GM06990 (cell line): ENCODE data around the gene TNFRSF12A.
"Not testable (repeated sequence)": the region's sequence is repeated elsewhere in the genome, so short reads cannot be mapped to it uniquely, and the experiment has no call there.

Experiments used
- DNase-seq: peaks from one replicate; pipeline ENCODE4 v3.0.0-alpha.2; 2011; ENCODE audit not compliant: insufficient read length; ENCODE audit errors: extremely low read depth
- H3K27me3 ChIP-seq: replicated peaks from 2 replicates; pipeline ENCODE4 v1.6.0; 2011; ENCODE audit warnings: low read length; ENCODE audit not compliant: control insufficient read depth, insufficient read depth
- H3K36me3 ChIP-seq: 2 replicates; pipeline ENCODE4 v1.5.1; 2011; ENCODE audit warnings: low read length; ENCODE audit not compliant: control insufficient read depth, insufficient read depth
- H3K4me3 ChIP-seq: replicated peaks from 2 replicates; pipeline ENCODE4 v1.5.1; 2011; ENCODE audit warnings: low read depth, mild to moderate bottlenecking, control low read depth, low read length
- TF ChIP-seq, protein P1 (sequence below): IDR thresholded peaks from 2 replicates; pipeline ENCODE4 v1.5.1; 2011; ENCODE audit warnings: low read length, control low read depth, mild to moderate bottlenecking, inconsistent platforms; ENCODE audit not compliant: insufficient read depth, poor library complexity, severe bottlenecking

The TNFRSF12A gene

DNA sequence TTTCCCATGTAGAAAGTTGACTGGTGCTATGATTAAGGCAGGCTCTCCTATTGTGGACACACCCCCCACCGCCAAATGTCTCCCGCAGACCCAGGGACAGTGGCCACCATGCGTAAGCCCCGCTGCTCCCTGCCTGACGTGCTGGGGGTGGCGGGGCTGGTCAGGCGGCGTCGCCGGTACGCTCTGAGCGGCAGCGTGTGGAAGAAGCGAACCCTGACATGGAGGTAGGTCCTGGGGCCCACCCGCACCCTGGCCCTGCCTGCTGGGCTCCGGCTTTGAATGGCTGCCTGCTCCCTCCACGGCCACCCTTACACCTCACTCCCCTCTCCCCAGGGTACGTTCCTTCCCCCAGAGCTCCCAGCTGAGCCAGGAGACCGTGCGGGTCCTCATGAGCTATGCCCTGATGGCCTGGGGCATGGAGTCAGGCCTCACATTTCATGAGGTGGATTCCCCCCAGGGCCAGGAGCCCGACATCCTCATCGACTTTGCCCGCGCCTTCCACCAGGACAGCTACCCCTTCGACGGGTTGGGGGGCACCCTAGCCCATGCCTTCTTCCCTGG lies 29.8 kb downstream of the TNFRSF12A start:
- H3K4me3 ChIP-seq: no peak overlapping the region
- no peaks in the 10 kb centered on the region for H3K36me3 ChIP-seq
- TF ChIP-seq, protein P1, sequence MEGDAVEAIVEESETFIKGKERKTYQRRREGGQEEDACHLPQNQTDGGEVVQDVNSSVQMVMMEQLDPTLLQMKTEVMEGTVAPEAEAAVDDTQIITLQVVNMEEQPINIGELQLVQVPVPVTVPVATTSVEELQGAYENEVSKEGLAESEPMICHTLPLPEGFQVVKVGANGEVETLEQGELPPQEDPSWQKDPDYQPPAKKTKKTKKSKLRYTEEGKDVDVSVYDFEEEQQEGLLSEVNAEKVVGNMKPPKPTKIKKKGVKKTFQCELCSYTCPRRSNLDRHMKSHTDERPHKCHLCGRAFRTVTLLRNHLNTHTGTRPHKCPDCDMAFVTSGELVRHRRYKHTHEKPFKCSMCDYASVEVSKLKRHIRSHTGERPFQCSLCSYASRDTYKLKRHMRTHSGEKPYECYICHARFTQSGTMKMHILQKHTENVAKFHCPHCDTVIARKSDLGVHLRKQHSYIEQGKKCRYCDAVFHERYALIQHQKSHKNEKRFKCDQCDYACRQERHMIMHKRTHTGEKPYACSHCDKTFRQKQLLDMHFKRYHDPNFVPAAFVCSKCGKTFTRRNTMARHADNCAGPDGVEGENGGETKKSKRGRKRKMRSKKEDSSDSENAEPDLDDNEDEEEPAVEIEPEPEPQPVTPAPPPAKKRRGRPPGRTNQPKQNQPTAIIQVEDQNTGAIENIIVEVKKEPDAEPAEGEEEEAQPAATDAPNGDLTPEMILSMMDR: no peak
- DNase-seq: no peak
- H3K27me3 ChIP-seq: no peaks in the 10 kb centered on the region; the same call in 1 of the 2 replicates

DNA sequence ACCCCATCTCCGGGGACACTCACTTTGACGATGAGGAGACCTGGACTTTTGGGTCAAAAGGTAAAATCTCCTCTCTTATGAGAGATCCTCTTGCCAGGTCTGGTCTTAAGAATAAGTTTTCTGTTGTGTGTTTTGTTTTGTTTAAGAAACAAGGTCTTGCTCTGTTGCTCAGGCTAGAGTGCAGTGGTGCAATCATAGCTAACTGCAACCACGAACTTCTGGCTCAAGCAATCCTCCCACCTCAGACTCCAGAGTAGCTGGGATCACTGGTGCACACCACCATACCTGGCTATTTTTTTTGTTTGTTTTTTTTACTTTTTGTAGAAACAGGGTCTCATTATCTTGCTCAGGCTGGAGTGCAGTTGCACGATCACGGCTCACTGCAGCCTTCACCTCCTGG lies 30.3 kb downstream of the TNFRSF12A start:
- TF ChIP-seq, protein P1: no peak
- no peaks in the 10 kb centered on the region; the same call in 1 of the 2 replicates for H3K27me3 ChIP-seq
- H3K36me3 ChIP-seq: no peaks in the 10 kb centered on the region
- no peak overlapping the region for H3K4me3 ChIP-seq
- DNase-seq: no peak

DNA sequence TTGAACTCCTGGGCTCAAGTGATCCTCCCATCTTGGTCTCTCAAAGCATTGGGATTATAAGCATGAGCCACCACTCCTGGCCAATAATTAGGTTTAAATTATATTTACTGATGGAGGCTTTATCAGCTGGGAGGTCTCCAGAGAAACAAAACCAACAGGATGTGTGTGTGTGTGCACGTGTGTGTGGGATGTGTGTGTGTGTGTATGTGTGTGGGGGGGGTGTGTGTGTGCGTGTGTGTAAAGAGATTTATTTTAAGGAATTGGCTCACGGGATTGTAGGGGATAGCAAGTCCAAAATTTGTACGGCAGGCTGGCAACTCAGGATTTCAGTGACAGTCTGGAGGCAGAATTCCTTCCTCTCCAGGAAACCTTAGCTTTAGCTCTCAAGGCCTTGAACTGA lies 30.8 kb downstream of the TNFRSF12A start:
- no peak for DNase-seq
- H3K27me3 ChIP-seq: no peaks in the 10 kb centered on the region; the same call in 1 of the 2 replicates
- TF ChIP-seq, protein P1: no peak
- H3K4me3 ChIP-seq: no peak overlapping the region
- H3K36me3 ChIP-seq: no peaks in the 10 kb centered on the region

DNA sequence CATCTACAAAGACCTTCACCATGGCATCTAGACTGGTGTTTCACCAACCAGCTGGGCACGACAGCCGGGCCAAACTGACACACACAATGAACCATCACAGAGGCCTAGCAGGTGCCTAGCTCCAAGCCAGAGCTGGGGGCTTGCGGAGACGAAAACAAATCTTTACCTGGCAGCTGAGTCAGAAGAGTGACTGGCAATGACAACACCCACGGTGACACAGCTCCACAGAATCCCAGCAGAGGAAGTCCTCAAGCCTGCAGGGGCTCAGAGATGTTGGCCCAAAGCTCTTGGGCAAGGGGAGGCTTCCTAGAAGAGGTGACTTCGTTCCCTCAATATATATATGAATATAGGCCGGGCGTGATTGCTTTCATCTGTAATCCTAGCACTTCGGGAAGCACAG lies 31.3 kb downstream of the TNFRSF12A start:
- no peaks in the 10 kb centered on the region for H3K36me3 ChIP-seq
- TF ChIP-seq, protein P1: no peak
- no peak for DNase-seq
- no peaks in the 10 kb centered on the region; the same call in 1 of the 2 replicates for H3K27me3 ChIP-seq
- H3K4me3 ChIP-seq: no peak overlapping the region

DNA sequence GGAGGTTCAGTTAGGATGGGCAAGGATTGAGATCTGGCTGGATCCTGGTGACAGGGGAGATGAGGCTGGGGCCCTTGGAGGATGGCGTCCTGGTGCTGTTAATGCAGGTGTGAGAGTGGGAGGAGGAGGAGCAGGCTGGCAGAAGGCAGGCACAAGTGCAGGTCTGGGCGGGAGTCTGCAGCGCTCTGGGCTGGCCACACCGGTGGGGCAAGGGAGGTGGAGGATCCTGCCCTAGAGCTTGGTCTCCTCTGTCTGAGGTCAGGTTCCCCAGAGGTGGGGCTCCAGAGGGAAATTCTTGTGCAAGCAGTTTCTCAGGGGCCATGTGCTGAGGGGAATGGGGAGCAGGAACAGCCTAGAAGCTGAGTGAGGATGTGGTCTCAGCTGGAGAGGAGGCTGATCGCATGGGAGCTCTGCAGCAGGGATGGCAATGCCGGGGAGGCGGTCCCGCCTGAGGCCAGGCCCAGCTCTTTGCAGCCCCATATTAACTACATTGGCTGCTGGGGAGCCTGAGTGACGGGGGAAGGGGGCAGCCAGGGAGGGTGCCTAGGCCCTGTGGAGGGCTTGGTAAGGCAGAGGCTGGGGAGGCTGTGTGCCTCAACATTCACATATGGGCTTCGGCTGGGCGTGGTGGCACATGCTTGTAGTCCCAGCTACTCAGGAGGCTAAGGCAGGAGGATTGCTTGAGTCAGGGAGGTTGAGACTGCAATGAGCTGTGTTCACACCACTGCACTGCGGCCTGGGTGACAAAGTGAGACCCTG lies 32.6 kb downstream of the TNFRSF12A start:
- H3K36me3 ChIP-seq, DNase-seq, H3K27me3 ChIP-seq, H3K4me3 ChIP-seq: not testable (repeated sequence)

DNA sequence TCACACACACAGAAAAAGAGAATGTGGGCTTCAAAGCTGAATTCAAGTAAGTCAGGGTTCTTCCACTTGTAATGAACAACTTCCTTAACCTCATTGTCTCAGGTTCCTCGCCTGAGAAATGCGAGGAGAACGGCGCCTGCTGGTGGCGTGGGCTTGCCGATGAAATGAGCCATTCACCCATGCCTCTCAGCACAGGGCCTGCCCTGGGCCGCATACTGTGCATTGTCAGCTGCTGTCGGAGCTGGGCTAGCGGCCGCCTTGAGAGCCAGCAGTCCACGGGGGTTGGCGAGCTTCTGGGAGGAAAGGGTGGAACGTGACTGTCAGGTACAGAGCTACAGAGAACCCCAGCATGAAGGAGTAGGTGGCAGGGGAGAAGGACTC lies 33.2 kb downstream of the TNFRSF12A start:
- DNase-seq, H3K36me3 ChIP-seq, H3K4me3 ChIP-seq, H3K27me3 ChIP-seq: not testable (repeated sequence)
